GM15510 (cell line): Measurements from ENCODE around the gene IFNE.

Experiments used
- POLR2A ChIP-seq: IDR thresholded peaks from 3 replicates; pipeline ENCODE4 v1.6.1; 2011; ENCODE audit warnings: borderline replicate concordance; ENCODE audit not compliant: insufficient read length; ENCODE audit errors: extremely low read depth

IFNE gene, protein sequence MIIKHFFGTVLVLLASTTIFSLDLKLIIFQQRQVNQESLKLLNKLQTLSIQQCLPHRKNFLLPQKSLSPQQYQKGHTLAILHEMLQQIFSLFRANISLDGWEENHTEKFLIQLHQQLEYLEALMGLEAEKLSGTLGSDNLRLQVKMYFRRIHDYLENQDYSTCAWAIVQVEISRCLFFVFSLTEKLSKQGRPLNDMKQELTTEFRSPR

DNA sequence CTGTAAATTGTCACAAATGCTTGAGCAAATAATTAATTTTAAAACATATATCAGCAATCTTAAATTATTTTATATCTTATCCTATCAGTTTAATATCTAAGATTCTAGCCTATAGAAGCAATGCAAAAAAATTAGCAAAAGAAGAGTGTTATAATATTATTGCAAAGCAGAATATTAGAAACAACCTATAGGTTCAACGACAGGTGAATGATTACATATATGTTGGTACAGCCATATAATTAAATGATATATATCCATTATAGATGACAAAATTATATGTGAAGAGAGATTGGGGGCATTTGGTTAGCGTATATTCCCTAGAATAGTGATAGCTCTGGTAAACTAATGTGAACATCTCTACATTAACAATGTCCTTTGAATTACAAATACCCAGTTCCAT lies at the start of gene IFNE:
Gene IFNE (minus strand): TSS at position 101 of the 400 bp plus-strand sequence. CDS start 619 bp downstream, outside the sequence.
- no peak for TF ChIP-seq POLR2A

DNA sequence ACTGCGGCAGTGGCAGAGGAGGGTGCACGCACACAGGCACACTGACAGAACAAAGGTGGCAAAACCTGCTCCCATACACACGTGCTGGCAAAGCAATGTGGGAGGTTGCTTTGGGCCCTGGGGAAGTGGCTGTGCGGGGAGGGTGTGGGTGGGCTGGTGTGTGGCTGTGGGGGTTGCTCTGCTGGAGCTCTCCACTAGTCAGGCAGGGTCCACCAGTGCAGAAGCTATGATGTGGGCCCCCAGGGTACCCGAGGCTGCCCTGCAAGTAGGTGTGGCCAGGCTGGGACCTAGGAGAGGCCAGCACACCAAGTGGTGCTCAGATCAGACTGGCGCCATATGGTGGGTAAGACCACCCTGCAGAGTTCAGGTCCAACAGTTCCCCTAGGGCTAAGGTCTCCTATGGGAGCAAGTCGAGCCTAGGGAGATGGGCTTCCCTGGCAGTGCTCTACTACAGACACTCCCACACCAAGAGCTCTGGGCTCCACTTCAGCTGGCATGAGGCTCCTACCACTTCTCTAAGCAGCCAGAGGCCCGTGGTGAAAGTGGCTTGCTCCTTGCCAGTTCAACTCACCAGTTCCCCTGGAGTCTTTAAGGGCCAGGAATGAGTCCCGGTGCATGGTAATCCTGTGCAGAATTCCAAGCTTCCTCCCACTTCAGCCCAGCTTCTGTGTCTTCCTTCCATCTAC lies 46.2 kb upstream of the IFNE start:
- TF ChIP-seq POLR2A: no peak

DNA sequence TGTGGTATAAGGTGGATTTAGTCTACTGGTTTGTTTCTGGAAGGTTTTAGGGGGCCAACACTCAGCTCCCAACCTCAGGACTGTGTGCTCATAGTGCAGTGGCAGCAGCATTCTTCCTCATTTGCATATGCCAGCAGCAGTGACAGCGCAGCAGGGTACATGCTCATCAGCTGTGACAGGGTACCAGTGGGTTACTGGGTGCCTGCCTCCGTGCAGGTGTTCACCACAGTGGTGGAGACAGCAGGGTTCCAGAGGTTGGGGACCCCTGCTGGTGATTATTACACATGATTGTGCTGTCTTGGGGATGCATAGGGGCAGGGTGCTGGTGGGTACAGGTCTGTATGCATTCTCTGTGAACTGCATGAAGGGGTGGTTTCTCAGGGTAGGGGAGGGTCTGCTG lies 45.5 kb upstream of the IFNE start:
- no peak for TF ChIP-seq POLR2A

DNA sequence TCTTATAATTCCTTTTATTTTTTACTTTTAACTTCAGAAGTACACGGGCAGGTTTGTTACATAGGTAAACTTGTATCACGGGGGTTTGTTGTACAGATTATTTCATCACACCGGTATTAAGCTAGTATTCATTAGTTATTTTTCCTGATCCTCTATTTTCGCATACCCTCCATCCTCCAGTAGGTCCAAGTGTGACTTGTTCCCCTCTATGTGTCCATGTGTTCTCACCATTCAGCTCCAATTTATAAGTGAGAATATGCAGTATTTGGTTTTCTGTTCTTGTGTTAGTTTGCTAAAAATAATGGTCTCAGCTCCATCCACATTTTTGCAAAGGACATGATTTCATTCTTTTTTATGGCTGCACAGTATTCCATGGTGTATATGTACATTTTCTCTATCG lies 43.1 kb upstream of the IFNE start:
- no peak for TF ChIP-seq POLR2A

DNA sequence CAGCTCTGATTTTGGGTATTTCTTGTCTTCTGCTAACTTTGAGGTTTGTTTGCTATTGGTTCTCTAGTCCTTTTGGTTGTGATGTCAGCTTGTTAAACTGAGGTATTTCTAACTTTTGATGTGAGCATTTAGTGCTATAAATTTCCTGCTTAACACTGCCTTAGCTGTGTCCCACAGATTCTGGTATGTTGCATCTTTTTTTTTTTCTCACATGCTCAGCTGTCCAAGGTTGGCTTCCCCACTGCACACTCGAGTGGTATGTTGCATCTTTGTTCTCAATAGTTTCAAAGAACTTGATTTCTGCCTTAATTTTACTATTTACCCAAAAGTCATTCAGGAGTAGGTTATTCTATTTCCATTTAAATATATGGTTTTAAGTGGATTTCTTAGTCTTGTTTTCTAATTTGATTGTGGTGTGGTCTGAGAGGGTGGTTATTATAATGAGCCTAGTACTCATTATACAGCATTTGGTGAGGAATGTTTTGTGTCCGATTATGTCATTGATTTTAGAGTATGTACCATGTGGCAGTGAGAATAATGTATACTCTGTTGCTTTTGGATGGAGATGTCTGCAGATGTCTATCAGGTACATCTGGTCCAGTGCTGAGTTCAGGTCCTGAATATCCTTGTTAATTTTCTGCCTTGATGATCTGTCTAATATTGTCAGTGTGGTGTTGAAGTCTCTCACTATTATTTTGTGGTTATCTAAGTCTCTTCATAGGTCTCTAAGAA lies 42.2 kb upstream of the IFNE start:
- no peak for TF ChIP-seq POLR2A

DNA sequence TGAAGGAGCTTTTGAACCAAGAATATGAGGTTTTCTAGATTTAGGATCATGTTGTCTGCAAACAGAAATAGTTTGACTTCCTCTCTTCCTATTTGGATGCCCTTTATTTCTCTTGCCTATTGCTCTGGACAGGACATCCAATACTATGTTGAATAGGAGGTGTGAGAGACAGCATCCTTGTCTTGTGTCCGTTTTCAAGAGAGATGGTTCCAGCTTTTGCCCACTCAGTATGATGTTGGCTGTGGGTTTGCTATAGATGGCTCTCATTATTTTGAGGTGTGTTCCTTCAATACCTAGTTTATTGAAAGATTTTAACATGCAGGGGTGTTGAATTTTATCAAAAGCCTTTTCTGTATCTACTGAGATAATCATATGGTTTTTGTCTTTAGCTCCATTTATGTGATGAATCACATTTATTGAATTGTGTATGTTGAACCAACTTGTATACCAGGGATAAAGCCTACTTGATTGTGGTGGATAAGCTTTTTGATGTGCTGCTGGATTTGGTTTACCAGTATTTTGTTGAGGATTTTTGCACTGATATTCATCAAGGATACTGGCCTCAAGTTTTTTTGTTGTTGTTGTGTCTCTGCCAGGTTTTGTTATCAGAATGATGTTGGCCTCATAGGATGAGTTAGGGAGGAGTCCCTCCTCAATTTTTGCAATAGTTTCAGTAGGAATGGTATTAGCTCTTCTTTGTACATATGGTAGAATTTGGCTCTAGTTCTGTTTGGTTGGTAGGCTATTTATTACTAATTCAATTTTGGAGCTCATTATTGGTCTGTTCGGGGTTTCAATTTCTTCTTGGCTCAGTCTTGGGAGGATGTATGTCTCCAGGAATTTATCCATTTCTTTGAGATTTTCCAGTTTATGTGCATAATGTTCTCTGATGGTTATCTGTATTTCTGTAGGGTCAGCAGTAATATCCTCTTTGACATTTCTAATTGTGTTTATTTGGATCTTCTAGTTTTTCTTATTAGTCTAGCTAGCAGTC lies 41.2 kb upstream of the IFNE start:
- TF ChIP-seq POLR2A: no peak

DNA sequence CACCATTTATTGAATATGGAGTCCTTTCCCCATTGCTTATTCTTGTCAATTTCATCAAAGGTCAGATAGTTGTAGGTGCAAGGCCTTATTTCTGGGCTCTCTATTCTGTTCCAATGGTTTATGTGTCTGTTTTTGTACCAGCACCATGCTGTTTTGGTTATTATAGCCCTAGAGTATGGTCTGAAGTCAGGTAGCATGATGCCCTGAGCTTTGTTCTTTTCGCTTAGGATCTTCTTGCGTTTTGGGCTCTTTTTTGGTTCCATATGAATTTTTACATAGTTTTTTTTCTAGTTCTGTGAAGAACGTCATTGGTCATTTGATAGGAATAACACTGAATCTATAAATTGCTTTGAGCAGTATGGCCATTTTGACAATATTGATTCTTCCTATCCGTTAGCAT lies 40.2 kb upstream of the IFNE start:
- TF ChIP-seq POLR2A: no peak

DNA sequence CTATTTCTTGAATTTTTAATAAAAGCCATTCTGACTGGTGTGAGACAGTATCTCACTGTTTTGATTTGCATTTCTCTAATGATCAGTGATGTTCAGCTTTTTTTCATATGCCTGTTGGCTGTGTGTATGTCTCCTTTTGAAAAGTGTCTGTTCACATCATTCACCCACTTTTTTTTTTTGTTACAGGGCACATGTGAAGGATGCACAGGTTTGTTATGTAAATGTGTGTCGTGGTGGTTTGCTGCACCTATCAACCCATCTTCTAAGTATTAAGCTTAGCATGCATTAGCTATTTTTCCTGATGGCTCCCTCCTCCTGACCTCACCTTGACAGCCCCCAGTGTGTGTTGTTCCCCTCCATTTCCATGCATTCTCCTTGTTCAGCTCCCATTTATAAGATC lies 39.3 kb upstream of the IFNE start:
- TF ChIP-seq POLR2A: no peak

DNA sequence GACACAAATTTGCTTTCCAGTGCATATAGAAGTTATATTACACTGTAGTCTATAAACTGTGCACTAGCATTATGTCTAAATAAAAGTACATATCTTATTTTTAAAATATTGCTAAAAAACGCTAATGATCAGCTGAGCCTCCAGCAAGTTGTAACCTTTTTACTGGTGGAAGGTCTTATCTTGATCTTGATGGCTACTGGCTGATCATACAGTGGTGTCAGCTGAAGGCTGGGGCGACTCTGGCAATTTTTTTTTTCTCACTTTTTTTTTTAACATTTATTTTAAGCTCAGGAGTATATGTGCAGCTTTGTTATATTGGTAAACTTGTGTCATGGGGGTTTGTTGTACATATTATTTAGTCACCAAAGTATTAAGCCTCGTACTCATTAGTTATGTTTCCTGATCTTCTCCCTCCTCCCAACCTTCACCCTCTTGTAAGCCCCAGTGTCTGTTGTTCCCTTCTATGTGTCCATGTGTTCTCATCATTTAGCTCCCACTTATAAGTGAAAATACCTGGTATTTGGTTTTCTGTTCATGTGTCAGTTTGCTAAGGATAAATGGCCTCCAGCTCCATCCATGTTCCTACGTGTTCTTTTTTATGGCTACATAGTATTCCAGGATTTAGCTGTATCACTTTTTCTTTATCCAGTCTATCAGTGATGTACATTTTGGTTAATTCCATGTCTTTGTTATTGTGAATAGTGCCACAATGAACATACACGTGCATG lies 38.6 kb upstream of the IFNE start:
- TF ChIP-seq POLR2A: no peak

DNA sequence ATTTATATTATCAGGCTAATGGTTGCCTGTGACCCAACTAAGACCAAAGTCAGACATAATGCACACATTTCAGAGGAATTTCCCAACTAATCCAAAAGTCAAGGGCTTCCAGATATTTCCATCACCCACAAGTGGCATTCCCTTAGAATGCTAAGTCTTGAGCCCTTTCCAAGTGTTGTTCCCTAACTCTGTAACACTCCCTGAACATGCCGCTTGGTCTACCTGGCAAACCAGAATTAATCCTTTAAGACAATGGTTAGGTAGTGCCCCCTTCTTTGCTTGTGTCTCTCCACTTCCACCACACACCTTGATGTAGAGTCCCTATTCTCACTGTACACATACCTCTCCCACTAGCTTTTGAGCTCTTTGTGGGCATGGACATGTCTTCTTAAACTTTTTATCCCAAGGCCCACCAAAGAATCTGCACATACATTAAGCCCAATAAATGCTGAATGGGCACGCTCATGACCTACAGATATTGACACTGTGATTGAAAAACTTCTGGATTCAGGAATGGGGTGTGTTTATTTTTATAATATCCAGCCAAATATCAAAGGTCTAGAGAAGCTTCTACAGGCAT lies 37.8 kb upstream of the IFNE start:
- no peak for TF ChIP-seq POLR2A

DNA sequence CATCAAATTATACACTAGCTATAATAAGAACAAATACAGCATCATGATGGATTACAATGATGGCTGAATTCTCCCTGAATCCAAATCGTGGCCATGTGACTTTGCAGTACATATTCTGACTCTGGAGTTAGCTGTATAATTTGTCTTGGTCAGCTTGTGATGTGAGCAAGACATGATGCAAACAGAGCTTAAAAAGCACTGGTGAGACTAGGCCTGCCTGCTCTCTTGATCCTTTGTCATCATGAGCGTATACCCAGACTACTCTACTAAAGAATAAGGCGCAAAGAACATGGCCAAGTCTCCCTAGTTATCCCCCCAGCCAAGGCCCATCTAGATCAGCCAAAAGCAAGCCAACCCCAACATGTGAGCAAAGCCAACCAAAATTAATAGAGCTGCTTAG lies 34.7 kb upstream of the IFNE start:
- no peak for TF ChIP-seq POLR2A

DNA sequence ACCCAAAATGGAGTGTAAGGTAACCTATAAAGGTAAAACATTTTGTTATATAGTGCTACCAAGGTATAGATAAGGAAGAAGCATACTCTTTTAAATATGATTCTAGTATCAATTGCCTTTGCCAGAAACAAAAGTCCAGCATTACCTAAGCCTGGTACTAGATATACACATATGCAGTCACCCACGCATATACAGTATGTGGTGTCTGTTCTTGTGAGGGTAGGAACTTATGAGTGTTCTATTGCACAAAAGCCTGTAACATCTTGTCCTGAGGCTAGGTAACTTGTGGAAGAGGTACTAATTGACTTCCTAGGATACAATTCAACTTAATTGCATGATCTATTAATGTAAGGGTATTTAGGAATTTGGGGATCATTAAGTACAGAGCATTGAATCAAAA lies 31.3 kb upstream of the IFNE start:
- no peak for TF ChIP-seq POLR2A

DNA sequence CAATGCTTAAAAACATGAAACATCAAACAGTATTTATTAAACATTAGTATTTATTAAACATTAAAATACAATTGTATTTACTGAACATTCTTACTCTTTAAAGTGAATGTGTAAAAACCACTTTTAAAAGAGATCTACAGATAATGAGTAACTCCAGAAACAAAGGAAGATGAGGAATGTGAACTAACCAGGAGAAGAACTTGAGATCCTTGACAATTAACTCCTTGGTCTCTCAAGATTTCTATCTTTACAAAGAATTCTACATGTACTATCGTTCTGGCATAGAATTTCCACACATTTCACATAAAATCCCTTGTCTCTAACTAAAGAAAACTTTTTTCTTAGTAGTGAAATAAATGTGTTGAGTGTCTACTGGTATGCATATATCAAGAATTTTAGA lies 28.7 kb upstream of the IFNE start:
- TF ChIP-seq POLR2A: no peak

DNA sequence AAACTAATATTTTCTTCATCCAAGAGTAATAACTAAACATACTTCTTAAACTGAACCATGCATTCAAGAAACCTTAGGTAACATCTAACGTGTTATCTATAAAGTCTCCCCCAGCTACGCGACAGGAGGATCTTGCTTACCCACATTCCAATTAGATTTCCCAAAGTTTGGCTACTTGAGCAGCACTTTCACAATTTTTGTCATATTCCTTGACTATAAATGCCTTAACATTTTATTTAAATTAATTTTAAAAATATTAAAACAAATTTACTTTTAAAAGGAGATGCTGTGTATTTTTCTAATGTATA lies 25.3 kb upstream of the IFNE start:
- TF ChIP-seq POLR2A: no peak
